Islet precursor cell (in vitro differentiated cells): ENCODE results near the gene PDLIM7.

Experiments
- DNase-seq: peaks from one replicate; pipeline ENCODE4 v3.0.0-alpha.2; 2018

Gene PDLIM7

GRCh38 chr5:177504086-177505056 is 7.0 kb upstream of the PDLIM7 start:
- no peak for DNase-seq

GRCh38 chr5:177503351-177504085 is 6.1 kb upstream of the PDLIM7 start:
- DNase-seq = no peak

- DNase-seq = no peak
Measured at GRCh38 chr5:177502886-177503285, 5.5 kb upstream of the PDLIM7 start.

GRCh38 chr5:177501874-177502678 is 4.7 kb upstream of the PDLIM7 start:
- no peak for DNase-seq

- peak; percentile 96 for DNase-seq
Measured at GRCh38 chr5:177500685-177501522, 3.5 kb upstream of the PDLIM7 start.

GRCh38 chr5:177499842-177500241 is 2.4 kb upstream of the PDLIM7 start:
- DNase-seq = no peak

GRCh38 chr5:177498013-177498787 is 796 bp upstream of the PDLIM7 start:
- no peak for DNase-seq

- DNase-seq = peak; percentile 97
Measured at GRCh38 chr5:177496727-177497291, 595 bp downstream of the PDLIM7 start.

GRCh38 chr5:177496070-177496726 is 1.2 kb downstream of the PDLIM7 start:
- DNase-seq = peak; percentile 83

GRCh38 chr5:177495243-177496060 is 2.0 kb downstream of the PDLIM7 start:
- DNase-seq = peak; percentile 95

GRCh38 chr5:177494346-177495195 is 2.8 kb downstream of the PDLIM7 start:
- peak; percentile 96 for DNase-seq

GRCh38 chr5:177493795-177494345 is 3.5 kb downstream of the PDLIM7 start:
- DNase-seq = no peak

- no peak for DNase-seq
Measured at GRCh38 chr5:177492841-177493240, 4.6 kb downstream of the PDLIM7 start.

- DNase-seq = no peak
Measured at GRCh38 chr5:177491983-177492746, 5.2 kb downstream of the PDLIM7 start.

- DNase-seq = peak; percentile 94
Measured at GRCh38 chr5:177491429-177491945, 5.9 kb downstream of the PDLIM7 start.

- DNase-seq = no peak
Measured at GRCh38 chr5:177490992-177491391, 6.4 kb downstream of the PDLIM7 start.
